ENCODE results near the gene SLCO1B3.

SLCO1B3 gene

GRCh38 chr12:20885116-20885515 lies 74.6 kb downstream of the SLCO1B3 start:
- DNase-seq, result no peak

- DNase-seq, result no peak
Measured at GRCh38 chr12:20885552-20885951, 75.0 kb downstream of the SLCO1B3 start.

DNA sequence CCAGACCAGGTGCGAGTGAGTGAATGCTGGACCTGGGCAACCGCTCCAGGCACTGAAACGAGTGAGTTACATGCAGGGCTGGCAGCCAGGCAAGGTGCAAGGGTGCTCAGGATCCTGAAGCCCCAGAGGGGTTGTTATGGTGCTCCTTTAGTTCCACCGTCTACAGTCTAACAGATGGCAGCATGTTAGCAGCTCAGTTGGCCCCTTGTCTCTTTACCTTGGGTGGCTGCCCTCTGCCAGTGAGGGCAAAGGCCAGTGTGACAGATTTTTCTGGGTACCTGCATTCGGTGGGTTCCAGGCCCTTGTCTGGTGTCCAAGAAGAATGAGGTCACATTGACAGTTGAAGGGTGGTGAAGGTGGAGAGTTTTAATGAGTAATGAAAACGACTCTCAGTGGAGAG lies 106.8 kb downstream of the SLCO1B3 start:
- DNase-seq, result no peak

- no peak for DNase-seq
Measured at GRCh38 chr12:20917819-20918218, 107.3 kb downstream of the SLCO1B3 start.

DNA sequence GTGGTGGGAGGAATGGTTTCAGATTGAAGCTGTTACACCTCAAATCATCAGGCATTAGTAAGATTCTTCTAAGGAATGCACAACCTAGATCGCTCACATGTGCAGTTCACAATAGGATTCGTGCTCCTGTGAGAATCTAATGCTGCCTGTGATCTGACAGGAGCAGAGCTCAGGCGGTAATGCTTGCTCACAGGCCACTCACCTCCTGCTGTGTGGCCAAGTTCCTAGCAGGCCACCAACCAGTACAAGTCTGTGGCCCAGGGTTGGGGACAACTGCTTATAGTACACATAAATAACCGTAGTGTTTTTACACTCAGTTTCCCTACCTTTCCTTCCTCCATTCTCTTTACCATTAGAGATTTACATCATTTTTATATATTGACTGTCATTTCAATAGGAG lies 121.4 kb downstream of the SLCO1B3 start:
- no peak for DNase-seq

GRCh38 chr12:20946732-20947131 lies 136.2 kb downstream of the SLCO1B3 start:
- DNase-seq, result peak; percentile 8

- no peak for DNase-seq
Measured at GRCh38 chr12:20950248-20950647, 139.7 kb downstream of the SLCO1B3 start.

DNA sequence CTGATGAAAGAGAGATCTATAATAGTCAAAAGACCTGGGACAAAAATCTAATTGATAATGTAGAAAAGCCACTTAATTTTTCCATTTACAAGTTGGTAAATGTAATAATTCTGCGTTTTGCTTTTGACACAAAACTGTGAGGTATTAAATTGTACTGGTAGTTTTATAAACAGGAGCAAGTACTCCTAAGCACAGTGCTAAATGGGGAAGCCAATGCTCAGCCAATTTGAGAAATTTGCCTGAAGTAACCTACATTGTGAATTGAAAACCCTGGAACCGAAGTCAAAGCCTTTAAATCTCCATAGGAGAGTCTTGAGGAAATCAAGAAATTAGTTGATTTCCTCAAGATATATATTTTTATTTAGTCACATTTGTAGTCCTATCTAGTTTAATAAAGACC lies 152.8 kb downstream of the SLCO1B3 start:
- no peak for DNase-seq

GRCh38 chr12:20963762-20964161 lies 153.3 kb downstream of the SLCO1B3 start:
- no peak for DNase-seq
